HEK293T (cell line): ENCODE results near the gene IL1RAP.

Source experiments
- CTCF ChIA-PET: fragments of 350-600 bp; formaldehyde crosslinking; extraction: SDS; loops from one replicate; lab custom pipeline; 2021; ENCODE audit warnings: antibody characterized with exemption, inconsistent platforms; lab: Yijun Ruan, JAX
- POLR2A ChIA-PET: fragments of 350-600 bp; formaldehyde crosslinking; extraction: SDS; loops from one replicate; lab custom pipeline; 2020; ENCODE audit warnings: antibody characterized with exemption, inconsistent platforms; lab: Yijun Ruan, JAX
- DNase-seq: peaks from one replicate; pipeline ENCODE4 v3.0.0; 2012; ENCODE audit warnings: mixed read lengths; ENCODE audit errors: extremely low spot score
- ARNT ChIP-seq: fragments of 450-650 bp; IDR thresholded peaks from 2 replicates; pipeline ENCODE4 v1.6.1; 2017; ENCODE audit warnings: mild to moderate bottlenecking
- BHLHE40 ChIP-seq: fragments of 450-650 bp; IDR thresholded peaks from 2 replicates; pipeline ENCODE4 v1.6.1; 2016; ENCODE audit warnings: mild to moderate bottlenecking, moderate library complexity, borderline replicate concordance
- CTBP1 ChIP-seq: fragments of 450-650 bp; IDR thresholded peaks from 2 replicates; pipeline ENCODE4 v1.6.1; 2016; ENCODE audit warnings: borderline replicate concordance
- ELF4 ChIP-seq: fragments of 450-650 bp; IDR thresholded peaks from 2 replicates; pipeline ENCODE4 v1.6.1; 2017; ENCODE audit warnings: antibody characterized with exemption
- FOXA1 ChIP-seq: fragments of 450-650 bp; IDR thresholded peaks from 2 replicates; pipeline ENCODE4 v1.6.1; 2016; ENCODE audit warnings: mild to moderate bottlenecking
- FOXK2 ChIP-seq: fragments of 450-650 bp; IDR thresholded peaks from 2 replicates; pipeline ENCODE4 v1.6.1; 2016; ENCODE audit warnings: mild to moderate bottlenecking
- FOXM1 ChIP-seq: fragments of 450-650 bp; IDR thresholded peaks from 2 replicates; pipeline ENCODE4 v1.6.1; 2017; ENCODE audit warnings: mild to moderate bottlenecking, borderline replicate concordance
- HDGF ChIP-seq: fragments of 450-650 bp; IDR thresholded peaks from 2 replicates; pipeline ENCODE4 v1.6.1; 2017; ENCODE audit warnings: antibody characterized with exemption, borderline replicate concordance
- L3MBTL2 ChIP-seq: fragments of 450-650 bp; conservative IDR thresholded peaks from 2 replicates; pipeline ENCODE4 v1.6.1; 2016; ENCODE audit warnings: mild to moderate bottlenecking
- LEF1 ChIP-seq: fragments of 450-650 bp; IDR thresholded peaks from 2 replicates; pipeline ENCODE4 v1.6.1; 2017; ENCODE audit warnings: mild to moderate bottlenecking, borderline replicate concordance
- NFRKB ChIP-seq: fragments of 450-650 bp; IDR thresholded peaks from 2 replicates; pipeline ENCODE4 v1.6.1; 2016; ENCODE audit warnings: mild to moderate bottlenecking, moderate library complexity
- PKNOX1 ChIP-seq: fragments of 450-650 bp; IDR thresholded peaks from 2 replicates; pipeline ENCODE4 v1.6.1; 2016
- SP1 ChIP-seq: fragments of 450-650 bp; IDR thresholded peaks from 2 replicates; pipeline ENCODE4 v1.6.1; 2017
- SUZ12 ChIP-seq: fragments of 450-650 bp; IDR thresholded peaks from 2 replicates; pipeline ENCODE4 v1.6.1; 2016; ENCODE audit warnings: mild to moderate bottlenecking
- TARDBP ChIP-seq: fragments of 450-650 bp; IDR thresholded peaks from 2 replicates; pipeline ENCODE4 v1.6.1; 2016
- ZNF384 ChIP-seq: fragments of 450-650 bp; IDR thresholded peaks from 2 replicates; pipeline ENCODE4 v1.6.1; 2016

IL1RAP gene

GRCh38 chr3:190496859-190497258 is 17.0 kb upstream of the IL1RAP start:
- ChIA-PET CTCF (no interaction called here), POLR2A (no interaction called here)
- no peak for DNase-seq
- no peak for TF ChIP-seq TARDBP
- no peak for TF ChIP-seq ZNF384
- TF ChIP-seq FOXA1 = no peak
- TF ChIP-seq FOXM1 = no peak
- no peak for TF ChIP-seq ELF4
- TF ChIP-seq LEF1 = no peak
- no peak for TF ChIP-seq L3MBTL2
- no peak for TF ChIP-seq HDGF
- TF ChIP-seq SP1 = no peak
- TF ChIP-seq SUZ12 = no peak
- TF ChIP-seq BHLHE40 = no peak
- TF ChIP-seq ARNT = no peak

- no peak for TF ChIP-seq ELF4
- no peak for TF ChIP-seq SUZ12
- no peak for TF ChIP-seq HDGF
- TF ChIP-seq CTBP1 = no peak
- no peak for TF ChIP-seq L3MBTL2
- TF ChIP-seq FOXK2 = no peak
- TF ChIP-seq ZNF384 = no peak
- TF ChIP-seq ARNT = no peak
- no peak for TF ChIP-seq LEF1
- TF ChIP-seq FOXA1 = no peak
- TF ChIP-seq FOXM1 = no peak
- no peak for TF ChIP-seq PKNOX1
- TF ChIP-seq NFRKB = no peak
- TF ChIP-seq BHLHE40 = no peak
- no peak for TF ChIP-seq TARDBP
- no peak for TF ChIP-seq SP1
- ChIA-PET CTCF (no interaction called here), POLR2A (no interaction called here)
- DNase-seq = no peak
Observed at GRCh38 chr3:190497811-190498210, 16.1 kb upstream of the IL1RAP start.

GRCh38 chr3:190498293-190498692 is 15.6 kb upstream of the IL1RAP start:
- DNase-seq = no peak
- ChIA-PET POLR2A (no interaction called here), CTCF (no interaction called here)
- no peak for TF ChIP-seq LEF1
- TF ChIP-seq ZNF384 = no peak
- no peak for TF ChIP-seq FOXA1
- no peak for TF ChIP-seq HDGF
- TF ChIP-seq ARNT = no peak
- TF ChIP-seq FOXK2 = no peak
- TF ChIP-seq SP1 = no peak
- TF ChIP-seq SUZ12 = no peak
- no peak for TF ChIP-seq ELF4
- no peak for TF ChIP-seq PKNOX1
- no peak for TF ChIP-seq L3MBTL2
- TF ChIP-seq TARDBP = no peak
- TF ChIP-seq CTBP1 = no peak
- TF ChIP-seq NFRKB = no peak
- TF ChIP-seq BHLHE40 = no peak

GRCh38 chr3:190499122-190499521 is 14.8 kb upstream of the IL1RAP start:
- DNase-seq = no peak
- no peak for TF ChIP-seq ARNT
- no peak for TF ChIP-seq L3MBTL2
- no peak for TF ChIP-seq HDGF
- no peak for TF ChIP-seq PKNOX1
- no peak for TF ChIP-seq SUZ12
- TF ChIP-seq FOXM1 = no peak
- no peak for TF ChIP-seq BHLHE40
- no peak for TF ChIP-seq LEF1
- no peak for TF ChIP-seq CTBP1
- TF ChIP-seq TARDBP = no peak
- TF ChIP-seq FOXA1 = no peak
- TF ChIP-seq FOXK2 = no peak
- POLR2A ChIA-PET = no interaction called here
- CTCF ChIA-PET = no interaction called here

GRCh38 chr3:190502946-190503345 is 10.9 kb upstream of the IL1RAP start:
- POLR2A ChIA-PET = no interaction called here
- no peak for DNase-seq
- CTCF ChIA-PET = no interaction called here

More at GRCh38 chr3:190502946-190503345, 10.9 kb upstream of the IL1RAP start:
- no peak for TF ChIP-seq FOXA1
- no peak for TF ChIP-seq ARNT
- no peak for TF ChIP-seq NFRKB
- no peak for TF ChIP-seq ZNF384
- TF ChIP-seq L3MBTL2 = no peak
- TF ChIP-seq PKNOX1 = no peak
- TF ChIP-seq ELF4 = no peak
- TF ChIP-seq SUZ12 = no peak
- TF ChIP-seq CTBP1 = no peak
